Measurements from ENCODE around the gene MPP4. TPM values are rescaled to one million over a fixed set of nuclear protein-coding genes. Genes with fewer than 3 reads are reported as not detected.

Gene MPP4
- total and polyA plus RNA-seq, 12 donors = 0.28 to 1.2 (median 0.58) TPM; not detected in 1

GRCh38 chr2:201638326-201638725 is 60.1 kb downstream of the MPP4 start:
- Histone ChIP-seq H3K4me1 (replicated peaks in 1 of 2) (peaks cover 0 to 18% of the 10 kb centered on the region in 2 donors), H3K9me3 (replicated peaks in 1 of 3) (no peaks in the 10 kb centered on the region), H3K36me3 (replicated peaks in 1 of 2) (peaks cover 0 to 21% of the 10 kb centered on the region in 2 donors), H3K27me3 (no peaks in the 10 kb centered on the region), H3K4me3 (no peak overlapping the region), H3K27ac (no peak overlapping the region)
- intact Hi-C loops (cut with DNase I) = no loop called here
- DNase-seq = no peak
- 74 to 85% (median 78%) methylated on average over 4 of the region's 4 CpGs for WGBS, 4 donors
- TF ChIP-seq POLR2A (IDR thresholded peaks at IDR 0.05) (no peak), CTCF (IDR thresholded peaks at IDR 0.05) (no peak)

GRCh38 chr2:201633661-201634249 is 64.7 kb downstream of the MPP4 start:
- Histone ChIP-seq H3K27ac (peak overlapping the region in 3 of 5 donors; percentile 33 to 40 (median 35)), H3K4me3 (no peak overlapping the region), H3K9me3 (replicated peaks in 1 of 3) (no peaks in the 10 kb centered on the region), H3K4me1 (replicated peaks in 1 of 2) (peaks cover 0 to 12% of the 10 kb centered on the region in 2 donors), H3K36me3 (replicated peaks in 1 of 2) (peaks cover 0 to 47% of the 10 kb centered on the region in 2 donors), H3K27me3 (no peaks in the 10 kb centered on the region)
- intact Hi-C loops (cut with DNase I) = no loop called here
- 49 to 53% (median 51%) methylated on average over 4 of the region's 4 CpGs for WGBS, 4 donors
- TF ChIP-seq CTCF (IDR thresholded peaks at IDR 0.05) (no peak), POLR2A (IDR thresholded peaks at IDR 0.05) (no peak)
- peak in 6 of 7 donors; percentile 44 to 85 (median 64) for DNase-seq

GRCh38 chr2:201631041-201631440 is 67.4 kb downstream of the MPP4 start:
- no peaks in the 10 kb centered on the region for H3K9me3 ChIP-seq (replicated peaks in 1 of 3)
- 90 to 97% (median 95%) methylated on average over 8 of the region's 8 CpGs for WGBS, 4 donors

GRCh38 chr2:201630577-201630976 is 67.9 kb downstream of the MPP4 start:
- WGBS, 4 donors = 74 to 88% (median 85%) methylated on average over 2 of the region's 2 CpGs
- Histone ChIP-seq H3K36me3 (replicated peaks in 1 of 2) (peaks cover 0 to 32% of the 10 kb centered on the region in 2 donors), H3K27me3 (no peaks in the 10 kb centered on the region), H3K4me1 (replicated peaks in 1 of 2) (peaks cover 0 to 12% of the 10 kb centered on the region in 2 donors), H3K9me3 (replicated peaks in 1 of 3) (no peaks in the 10 kb centered on the region), H3K27ac (no peak overlapping the region), H3K4me3 (no peak overlapping the region)
- intact Hi-C loops (cut with DNase I) = no loop called here
- no peak for TF ChIP-seq POLR2A (IDR thresholded peaks at IDR 0.05)
- no peak for TF ChIP-seq CTCF (IDR thresholded peaks at IDR 0.05)
- no peak for DNase-seq

More at GRCh38 chr2:201631041-201631440, 67.4 kb downstream of the MPP4 start:
- H3K4me1 ChIP-seq (replicated peaks in 1 of 2) = peaks cover 0 to 12% of the 10 kb centered on the region in 2 donors
- H3K27me3 ChIP-seq = no peaks in the 10 kb centered on the region
- TF ChIP-seq CTCF (IDR thresholded peaks at IDR 0.05) = no peak
- TF ChIP-seq POLR2A (IDR thresholded peaks at IDR 0.05) = no peak
- no peak for DNase-seq
- peaks cover 0 to 30% of the 10 kb centered on the region in 2 donors for H3K36me3 ChIP-seq (replicated peaks in 1 of 2)
- H3K4me3 ChIP-seq = no peak overlapping the region
- intact Hi-C loops (cut with DNase I) = no loop called here
- H3K27ac ChIP-seq = no peak overlapping the region
